ENCODE data around the gene MLLT10. TPM values are rescaled to one million over a fixed set of nuclear protein-coding genes. Genes with fewer than 3 reads are reported as not detected.

Gene MLLT10
- total and polyA plus RNA-seq, 9 of the 15 experiments (the other 6 are each of a cell fraction or from before 2014, with no cell fraction given): 18.8 to 81.4 (median 64.2) TPM

- TF ChIP-seq ZNF740 (CRISPR knock-in tag; IDR thresholded peaks at IDR 0.05) (peak; percentile 87), ZNF740 (tag; IDR thresholded peaks at IDR 0.05) (peak in 1 of 2 experiments; percentile 85; a peak in 2 of 4 replicates), ZBTB43 (CRISPR knock-in tag; IDR thresholded peaks at IDR 0.05) (0 out of 2 replicates have a peak, but pooled peaks have one; percentile 31), TAF1 (IDR thresholded peaks at IDR 0.05; ENCODE audit: control insufficient read depth, extremely low read depth, insufficient read depth, low read length, severe bottlenecking) (peak; percentile 84), ZNF197 (CRISPR knock-in tag; IDR thresholded peaks at IDR 0.05; ENCODE audit: low read depth) (0 out of 2 replicates have a peak, but pooled peaks have one; percentile 18), FOXP1 (CRISPR knock-in tag; IDR thresholded peaks at IDR 0.05) (no peak), TGIF2 (CRISPR knock-in tag; IDR thresholded peaks at IDR 0.05) (0 out of 2 replicates have a peak, but pooled peaks have one; percentile 1), PCBP1 (IDR thresholded peaks at IDR 0.05; ENCODE audit: low read depth, low read length, poor library complexity, severe bottlenecking) (peak; percentile 69), KHSRP (IDR thresholded peaks at IDR 0.05) (no peak), EGR1 (conservative IDR thresholded peaks at IDR 0.05) (peak; percentile 94), DDX20 (tag; IDR thresholded peaks at IDR 0.05; ENCODE audit: low read depth) (no peak), CXXC5 (CRISPR knock-in tag; IDR thresholded peaks at IDR 0.05) (0 out of 2 replicates have a peak, but pooled peaks have one; percentile 7), VEZF1 (CRISPR knock-in tag; IDR thresholded peaks at IDR 0.05) (peak; percentile 83)
- TF ChIP-seq, protein P1, sequence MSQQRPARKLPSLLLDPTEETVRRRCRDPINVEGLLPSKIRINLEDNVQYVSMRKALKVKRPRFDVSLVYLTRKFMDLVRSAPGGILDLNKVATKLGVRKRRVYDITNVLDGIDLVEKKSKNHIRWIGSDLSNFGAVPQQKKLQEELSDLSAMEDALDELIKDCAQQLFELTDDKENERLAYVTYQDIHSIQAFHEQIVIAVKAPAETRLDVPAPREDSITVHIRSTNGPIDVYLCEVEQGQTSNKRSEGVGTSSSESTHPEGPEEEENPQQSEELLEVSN (IDR thresholded peaks at IDR 0.05; ENCODE audit: borderline replicate concordance in 1 of 2, extremely low read depth in 1 of 2, insufficient read depth in 1 of 2, insufficient read length in 1 of 2, low read depth in 1 of 2, low read length in 1 of 2, poor library complexity in 1 of 2, severe bottlenecking in 1 of 2): peak; percentile 33 to 54
These were observed 7.7 kb upstream of the MLLT10 start (continued) for GRCh38 chr10:21526188-21526859.
